Cardiac muscle cell (in vitro differentiated cells and primary cell): Measurements from ENCODE around the gene NANOS3. TPM values are rescaled to one million over a fixed set of nuclear protein-coding genes. Genes with fewer than 3 reads are reported as not detected.
"Not testable (repeated sequence)": the region's sequence is repeated elsewhere in the genome, so short reads cannot be mapped to it uniquely, and the experiment has no call there.

Experiments used
- DNase-seq, 2 donors: peaks; one replicate each; pipeline versions ENCODE4 v3.0.0 to v3.0.0-alpha.2; 2010 to 2017; ENCODE audit warnings: low read depth in 1 of 2, low spot score in 1 of 2
- H3K27ac ChIP-seq: fragments of 200-600 bp; sonication (generic); 2 replicates; pipeline ENCODE4 v1.5.1; 2016
- H3K27me3 ChIP-seq: fragments of 200-600 bp; sonication (generic); 2 replicates; pipeline ENCODE4 v1.6.0; 2016; ENCODE audit warnings: control low read depth
- H3K36me3 ChIP-seq: fragments of 200-600 bp; sonication (generic); 2 replicates; pipeline ENCODE4 v1.5.1; 2016; ENCODE audit warnings: control low read depth
- H3K4me1 ChIP-seq: fragments of 200-600 bp; sonication (generic); 2 replicates; pipeline ENCODE4 v1.8.1; 2017; ENCODE audit warnings: low read depth, mild to moderate bottlenecking, mixed run types
- H3K4me3 ChIP-seq: fragments of 200-600 bp; sonication (generic); 2 replicates; pipeline ENCODE4 v1.5.1; 2016; ENCODE audit warnings: mild to moderate bottlenecking
- H3K9me3 ChIP-seq: fragments of 200-600 bp; sonication (generic); 2 replicates; pipeline ENCODE4 v1.5.1; 2017; ENCODE audit warnings: low read depth, mild to moderate bottlenecking, control low read depth
- polyA plus RNA-seq: library from polyadenylated mRNA; unstranded; fragments of >200 nt; fragmentation: Nextera tagmentation; extraction: Ambion mirVana; gene quantifications from 2 replicates; pipeline ENCODE4 v1.2.1, GENCODE V29; 2016
- total RNA-seq: library from RNA; depleted of rRNA; stranded (reverse); fragments of >200 nt; gene quantifications from 2 replicates; pipeline ENCODE4 v1.2.3, GENCODE V29; 2016
- TF ChIP-seq, protein P1 (sequence below): IDR thresholded peaks from 2 replicates; pipeline ENCODE4 v1.5.1; 2012; ENCODE audit warnings: low read depth, mild to moderate bottlenecking, low read length

NANOS3 gene
- total and polyA plus RNA-seq, 2 experiments from 2014 or later, result 0.86 to 2.0 TPM

DNA sequence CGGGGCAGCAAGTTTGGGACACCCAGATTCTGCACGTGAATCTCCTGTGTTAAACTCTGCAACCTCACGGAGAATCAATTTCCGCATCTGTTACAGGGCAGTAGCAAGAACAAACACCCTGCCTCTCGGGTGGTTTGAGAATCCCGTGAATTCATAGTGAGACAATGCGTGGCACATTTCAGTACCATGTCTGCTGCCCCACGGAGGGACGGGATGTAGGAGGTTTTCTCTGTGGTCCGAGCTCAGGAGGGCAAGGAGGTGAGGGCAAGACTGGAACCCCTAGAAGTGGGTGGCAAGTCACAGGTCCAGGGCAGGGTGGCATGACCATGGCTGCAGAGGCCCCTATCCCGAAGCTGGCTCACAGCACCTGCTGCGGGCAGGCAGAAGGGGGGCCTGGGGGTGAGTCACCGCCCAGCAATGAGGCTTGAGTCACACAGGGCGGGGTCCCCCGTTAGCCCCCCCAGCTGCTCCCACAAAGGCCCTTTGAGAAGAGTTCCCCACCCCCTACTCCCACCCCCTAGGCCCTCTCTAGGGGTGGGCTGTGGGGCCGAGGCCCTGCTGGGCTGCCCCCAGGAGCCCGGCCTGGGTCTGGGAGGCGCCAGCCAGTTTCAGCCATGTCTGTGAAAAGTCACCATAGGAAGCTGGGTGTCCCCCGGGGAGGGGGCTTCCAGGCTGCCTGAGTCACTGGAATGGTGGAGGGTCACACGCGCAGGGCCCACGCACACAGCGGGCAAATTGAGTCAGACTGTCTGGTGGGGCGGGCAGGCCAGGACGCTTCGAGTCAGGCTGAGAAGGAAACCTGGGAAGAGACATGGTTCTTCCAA is 25.8 kb upstream of the NANOS3 start:
- TF ChIP-seq, protein P1, sequence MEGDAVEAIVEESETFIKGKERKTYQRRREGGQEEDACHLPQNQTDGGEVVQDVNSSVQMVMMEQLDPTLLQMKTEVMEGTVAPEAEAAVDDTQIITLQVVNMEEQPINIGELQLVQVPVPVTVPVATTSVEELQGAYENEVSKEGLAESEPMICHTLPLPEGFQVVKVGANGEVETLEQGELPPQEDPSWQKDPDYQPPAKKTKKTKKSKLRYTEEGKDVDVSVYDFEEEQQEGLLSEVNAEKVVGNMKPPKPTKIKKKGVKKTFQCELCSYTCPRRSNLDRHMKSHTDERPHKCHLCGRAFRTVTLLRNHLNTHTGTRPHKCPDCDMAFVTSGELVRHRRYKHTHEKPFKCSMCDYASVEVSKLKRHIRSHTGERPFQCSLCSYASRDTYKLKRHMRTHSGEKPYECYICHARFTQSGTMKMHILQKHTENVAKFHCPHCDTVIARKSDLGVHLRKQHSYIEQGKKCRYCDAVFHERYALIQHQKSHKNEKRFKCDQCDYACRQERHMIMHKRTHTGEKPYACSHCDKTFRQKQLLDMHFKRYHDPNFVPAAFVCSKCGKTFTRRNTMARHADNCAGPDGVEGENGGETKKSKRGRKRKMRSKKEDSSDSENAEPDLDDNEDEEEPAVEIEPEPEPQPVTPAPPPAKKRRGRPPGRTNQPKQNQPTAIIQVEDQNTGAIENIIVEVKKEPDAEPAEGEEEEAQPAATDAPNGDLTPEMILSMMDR, result no peak
- Histone ChIP-seq H3K4me3 (no peak overlapping the region), H3K4me1 (peaks cover 13% of the 10 kb centered on the region), H3K27ac (peak overlapping the region; percentile 68), H3K27me3 (no peaks in the 10 kb centered on the region), H3K36me3 (no peaks in the 10 kb centered on the region), H3K9me3 (no peaks in the 10 kb centered on the region)
- peak in 1 of 2 donors; percentile 92 for DNase-seq

DNA sequence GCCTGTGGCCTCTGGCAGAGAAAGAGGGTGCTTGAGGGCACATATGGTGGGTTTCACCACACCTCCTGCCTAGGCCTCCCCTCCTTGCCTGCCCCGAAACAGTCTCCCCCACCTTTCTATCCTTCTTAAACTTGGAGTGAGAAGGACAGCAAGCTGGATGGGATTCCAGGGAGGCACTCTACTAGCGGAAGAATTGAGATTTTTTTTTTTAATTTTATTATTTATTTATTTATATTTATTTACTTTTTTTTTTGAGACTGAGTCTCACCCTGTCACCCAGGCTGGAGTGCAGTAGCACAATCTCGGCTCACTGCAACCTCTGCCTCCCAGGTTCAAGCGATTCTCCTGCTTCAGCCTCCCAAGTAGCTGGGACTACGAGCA is 25.2 kb upstream of the NANOS3 start:
- H3K27me3 ChIP-seq, H3K36me3 ChIP-seq, H3K4me3 ChIP-seq, H3K4me1 ChIP-seq, DNase-seq, H3K9me3 ChIP-seq: not testable (repeated sequence)
- H3K27ac ChIP-seq, result peak overlapping the region; percentile 68

DNA sequence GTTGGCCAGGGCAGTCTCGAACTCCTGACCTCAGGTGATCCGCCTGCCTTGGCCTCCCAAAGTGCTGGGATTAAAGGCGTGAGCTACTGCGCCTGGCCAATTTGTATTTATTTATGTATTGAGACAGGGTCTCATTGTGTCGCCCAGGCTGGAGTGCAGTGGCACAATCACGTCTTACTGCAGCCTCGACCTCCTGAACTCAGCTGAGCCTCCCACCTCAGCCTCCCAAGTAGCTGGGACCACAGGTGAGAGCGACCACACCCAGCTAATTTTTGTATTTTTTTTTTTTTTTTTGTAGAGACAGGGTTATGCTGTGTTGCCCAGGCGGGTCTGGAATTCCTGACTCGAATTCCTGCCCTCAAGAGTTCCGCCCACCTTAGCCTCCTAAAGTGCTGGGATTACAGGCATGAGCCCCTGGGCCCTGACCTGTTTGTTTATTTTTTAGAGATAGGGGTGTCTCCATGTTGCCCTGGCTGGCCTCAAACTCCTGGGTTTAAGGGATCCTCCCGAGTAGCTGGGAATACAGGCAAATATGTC is 24.7 kb upstream of the NANOS3 start:
- not testable (repeated sequence) for H3K36me3 ChIP-seq, H3K4me3 ChIP-seq, H3K4me1 ChIP-seq, H3K9me3 ChIP-seq, H3K27me3 ChIP-seq, DNase-seq, H3K27ac ChIP-seq

DNA sequence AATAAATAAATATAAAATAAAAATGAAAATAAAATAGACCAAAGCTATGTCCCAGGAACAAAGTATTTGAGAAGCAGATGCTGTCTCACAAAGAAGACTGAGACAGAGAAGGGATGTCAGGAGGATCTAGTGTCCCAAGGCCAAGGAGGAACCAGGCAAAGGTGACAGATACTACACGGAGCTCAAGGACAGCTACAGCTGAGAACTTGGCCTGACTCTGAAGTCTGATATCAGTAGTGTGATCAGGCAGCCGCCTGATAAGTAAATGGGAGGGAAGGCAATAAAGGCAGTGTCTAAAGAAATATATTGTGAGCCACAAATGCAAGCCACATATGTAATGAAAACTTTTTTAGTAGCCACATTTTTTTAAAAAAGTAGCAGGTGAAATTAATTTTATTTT is 20.4 kb upstream of the NANOS3 start:
- Histone ChIP-seq H3K4me3 (no peak overlapping the region), H3K9me3 (no peaks in the 10 kb centered on the region), H3K4me1 (no peaks in the 10 kb centered on the region), H3K27ac (no peak overlapping the region), H3K27me3 (no peaks in the 10 kb centered on the region), H3K36me3 (no peaks in the 10 kb centered on the region)
- TF ChIP-seq, protein P1, result no peak
- DNase-seq, result no peak

DNA sequence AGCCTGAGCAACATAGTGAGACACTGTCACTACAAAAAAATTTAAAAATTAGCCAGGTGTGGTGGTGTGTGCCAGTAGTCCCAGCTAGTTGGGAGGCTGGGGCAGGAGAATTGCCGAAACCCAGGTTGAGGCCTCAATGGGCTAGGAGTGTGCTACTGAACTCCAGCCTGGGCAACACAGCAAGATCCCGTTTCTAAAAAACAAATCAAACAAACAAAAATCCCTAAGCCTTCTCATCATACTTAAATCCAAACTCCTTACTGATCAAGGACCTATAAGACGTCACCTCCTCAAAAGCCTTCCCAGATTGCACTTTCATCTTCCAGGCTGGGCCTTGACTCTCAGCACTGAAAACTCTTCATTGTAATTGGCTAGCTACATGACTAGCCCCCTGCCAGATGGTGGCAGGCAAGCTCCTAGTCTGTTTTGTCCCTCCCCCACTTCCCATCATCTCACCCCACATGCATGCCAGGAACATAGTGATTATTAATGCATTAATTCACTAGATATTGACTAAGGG is 17.5 kb upstream of the NANOS3 start:
- no peaks in the 10 kb centered on the region for H3K27me3 ChIP-seq
- H3K9me3 ChIP-seq, result no peaks in the 10 kb centered on the region
- no peak overlapping the region for H3K27ac ChIP-seq
- no peak overlapping the region for H3K4me3 ChIP-seq
- TF ChIP-seq, protein P1, result no peak
- H3K4me1 ChIP-seq, result peaks cover 4% of the 10 kb centered on the region
- no peak for DNase-seq
- H3K36me3 ChIP-seq, result no peaks in the 10 kb centered on the region

DNA sequence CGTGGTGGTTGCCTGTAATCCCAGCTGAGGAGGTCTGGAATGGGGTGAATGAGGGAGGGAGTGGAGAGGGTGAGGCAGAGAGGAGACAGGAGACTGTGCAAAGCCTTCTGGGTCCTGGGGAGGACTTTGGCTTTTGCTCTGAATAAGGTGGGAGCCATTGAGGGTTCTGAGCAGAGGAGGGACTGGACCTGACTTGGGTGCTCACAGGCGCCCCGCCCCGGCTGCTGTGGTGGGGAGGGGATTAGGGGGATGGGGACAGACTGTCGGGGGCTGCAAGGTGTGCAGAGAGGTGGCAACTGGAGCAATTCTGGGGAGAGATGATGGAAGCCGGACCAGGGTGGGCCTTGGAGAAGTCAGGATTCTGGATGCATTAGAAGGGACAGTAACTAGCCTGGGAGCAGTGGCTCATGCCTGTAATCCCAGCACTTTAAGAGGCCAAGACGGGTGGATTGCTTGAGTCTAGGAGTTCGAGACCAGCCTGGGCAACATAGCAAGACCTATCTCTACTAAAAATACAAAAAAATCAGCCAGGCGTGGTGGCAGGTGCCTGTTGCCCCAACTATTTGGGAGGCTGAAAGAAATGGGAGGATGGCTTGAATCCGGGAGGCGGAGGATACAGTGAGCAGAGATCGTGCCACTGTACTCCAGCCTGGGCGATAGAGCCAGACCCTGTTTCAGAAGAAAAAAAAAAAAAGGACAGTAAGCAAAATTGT is 16.1 kb upstream of the NANOS3 start:
- Histone ChIP-seq H3K9me3 (no peaks in the 10 kb centered on the region), H3K36me3 (no peaks in the 10 kb centered on the region), H3K27me3 (no peaks in the 10 kb centered on the region), H3K4me1 (peaks cover 4% of the 10 kb centered on the region), H3K27ac (no peak overlapping the region), H3K4me3 (no peak overlapping the region)
- DNase-seq, result no peak
- TF ChIP-seq, protein P1, result no peak
